ENCODE results near the gene TAF10. TPM values are rescaled to one million over a fixed set of nuclear protein-coding genes. Genes with fewer than 3 reads are reported as not detected.

TAF10 gene
- total RNA-seq, 4 donors from 2014 or later = 55.9 to 90.8 (median 74.5) TPM

- Histone ChIP-seq H3K9me3 (no peaks in the 10 kb centered on the region), H3K4me3 (peak overlapping the region; percentile 71 to 99 (median 86)), H3K27me3 (no peaks in the 10 kb centered on the region), H3K4me1 (peaks cover 0 to 47% (median 7%) of the 10 kb centered on the region in 4 donors), H3K27ac (peak overlapping the region; percentile 93 to 99 (median 94)), H3K36me3 (peaks cover 0 to 57% (median 3%) of the 10 kb centered on the region in 3 donors)
- DNase-seq = no peak
- TF ChIP-seq POLR2A (IDR thresholded peaks at IDR 0.05) = no peak
- TF ChIP-seq CTCF (IDR thresholded peaks at IDR 0.05) = no peak
These were observed 128 bp downstream of the TAF10 start for GRCh38 chr11:6611963-6612212.

- Histone ChIP-seq H3K27ac (peak overlapping the region; percentile 93 to 99 (median 94)), H3K4me1 (peaks cover 0 to 52% (median 13%) of the 10 kb centered on the region in 4 donors), H3K27me3 (no peaks in the 10 kb centered on the region), H3K9me3 (no peaks in the 10 kb centered on the region), H3K36me3 (peaks cover 0 to 54% (median 3%) of the 10 kb centered on the region in 3 donors), H3K4me3 (peak overlapping the region; percentile 71 to 99 (median 86))
- TF ChIP-seq CTCF (IDR thresholded peaks at IDR 0.05) (no peak), POLR2A (IDR thresholded peaks at IDR 0.05) (no peak)
- peak in 2 of 3 donors; percentile 28 to 63 for DNase-seq
These were observed 689 bp downstream of the TAF10 start for GRCh38 chr11:6611092-6611962.

GRCh38 chr11:6610591-6610990, 1.4 kb downstream of the TAF10 start:
- H3K4me1 ChIP-seq = peaks cover 0 to 60% (median 16%) of the 10 kb centered on the region in 4 donors
- peak overlapping the region in 3 of 4 donors; percentile 93 to 99 (median 94) for H3K27ac ChIP-seq
- peaks cover 0 to 47% (median 3%) of the 10 kb centered on the region in 3 donors for H3K36me3 ChIP-seq
- no peaks in the 10 kb centered on the region for H3K9me3 ChIP-seq
- no peaks in the 10 kb centered on the region for H3K27me3 ChIP-seq
- DNase-seq = peak in 1 of 3 donors; percentile 45
- peak overlapping the region in 1 of 4 donors; percentile 71 for H3K4me3 ChIP-seq
- no peak for TF ChIP-seq CTCF (IDR thresholded peaks at IDR 0.05)
- TF ChIP-seq POLR2A (IDR thresholded peaks at IDR 0.05) = no peak

- H3K4me1 ChIP-seq = peaks cover 0 to 70% (median 18%) of the 10 kb centered on the region in 4 donors
- peaks cover 0 to 36% (median 3%) of the 10 kb centered on the region in 3 donors for H3K36me3 ChIP-seq
- TF ChIP-seq CTCF (IDR thresholded peaks at IDR 0.05) (no peak), POLR2A (IDR thresholded peaks at IDR 0.05) (no peak)
- no peaks in the 10 kb centered on the region for H3K27me3 ChIP-seq
- no peaks in the 10 kb centered on the region for H3K9me3 ChIP-seq
- H3K4me3 ChIP-seq = no peak overlapping the region
- peak overlapping the region in 2 of 4 donors; percentile 89 to 91 for H3K27ac ChIP-seq
- peak in 1 of 3 donors; percentile 2 for DNase-seq
These were observed 2.5 kb downstream of the TAF10 start for GRCh38 chr11:6609502-6610015.

GRCh38 chr11:6608726-6609501, 3.1 kb downstream of the TAF10 start:
- Histone ChIP-seq H3K4me3 (no peak overlapping the region), H3K27ac (peak overlapping the region in 3 of 4 donors; percentile 68 to 91 (median 89)), H3K36me3 (peaks cover 0 to 35% (median 3%) of the 10 kb centered on the region in 3 donors), H3K9me3 (no peaks in the 10 kb centered on the region), H3K4me1 (peaks cover 0 to 70% (median 18%) of the 10 kb centered on the region in 4 donors), H3K27me3 (no peaks in the 10 kb centered on the region)
- peak in 2 of 3 donors; percentile 15 to 41 for DNase-seq
- TF ChIP-seq CTCF (IDR thresholded peaks at IDR 0.05) = no peak
- TF ChIP-seq POLR2A (IDR thresholded peaks at IDR 0.05) = no peak
